ENCODE data around the gene ABHD6.
"Not testable (repeated sequence)": the region's sequence is repeated elsewhere in the genome, so short reads cannot be mapped to it uniquely, and the experiment has no call there.

Gene ABHD6

DNA sequence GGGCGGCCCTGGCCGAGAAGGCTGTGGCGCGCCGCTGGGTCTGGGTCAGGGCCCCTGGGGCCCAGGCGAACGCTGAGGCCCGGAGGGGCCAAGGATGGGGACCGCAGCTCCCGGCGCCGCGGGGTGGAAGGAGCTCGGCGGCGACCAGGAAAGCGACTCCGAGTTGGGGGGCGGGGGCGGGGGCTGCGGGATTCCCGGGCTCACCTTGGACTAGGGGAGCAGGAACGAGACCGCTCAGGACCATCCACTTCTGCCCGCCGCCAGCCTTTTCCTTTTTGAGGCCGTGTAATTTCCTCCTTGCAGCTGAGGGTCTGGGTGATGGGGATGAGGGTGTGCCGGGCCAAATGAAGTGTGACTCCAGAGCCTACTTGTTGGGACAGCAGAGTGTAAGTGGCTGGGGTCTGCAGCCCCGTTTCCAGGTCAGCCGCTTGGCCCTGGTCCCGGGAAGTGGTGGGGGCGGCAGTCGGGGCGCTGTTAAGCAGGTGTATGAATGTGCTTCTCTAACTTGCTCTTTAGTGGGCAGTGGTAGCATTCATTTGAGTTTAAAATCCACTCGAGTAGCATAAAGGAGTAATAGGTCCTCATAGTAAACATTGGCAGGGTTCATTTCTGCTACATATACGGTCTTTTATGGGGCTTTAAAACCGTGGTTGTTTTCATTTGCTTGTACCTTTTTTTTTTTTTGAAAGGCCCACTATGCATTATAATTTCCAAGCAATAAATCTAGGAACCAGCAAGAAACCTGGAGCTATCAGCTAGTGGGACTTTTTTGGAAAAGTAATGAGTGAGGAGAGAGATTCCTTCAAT is 95.8 kb downstream of the ABHD6 start:
- DNase-seq (ENCODE audit: low read depth, low spot score): no peak
- H3K4me3 ChIP-seq (ENCODE audit: low read length): peak overlapping the region; percentile 60

- no peak for DNase-seq (ENCODE audit: low read depth, low spot score)
- H3K4me3 ChIP-seq (ENCODE audit: low read length): peak overlapping the region; percentile 60
Observed at GRCh38 chr3:58334013-58334321, 96.4 kb downstream of the ABHD6 start.

DNA sequence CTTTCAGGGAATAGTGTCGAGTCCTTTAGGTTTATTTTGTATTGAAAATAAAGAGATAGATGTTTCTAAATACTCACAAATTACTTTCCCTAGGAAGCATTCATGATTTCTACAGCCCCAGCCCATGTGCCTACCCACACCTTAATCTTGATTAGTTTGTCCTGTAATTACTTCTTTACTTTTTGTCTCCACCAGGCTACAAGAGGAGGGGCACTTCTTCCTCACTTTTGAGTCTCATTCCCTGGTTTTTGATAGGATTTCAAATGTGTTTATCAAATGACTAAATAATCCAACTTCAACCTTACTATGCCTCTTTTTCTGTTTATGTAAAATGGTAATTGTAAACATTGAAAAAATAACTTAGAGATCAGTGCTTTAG is 96.9 kb downstream of the ABHD6 start:
- peak overlapping the region; percentile 60 for H3K4me3 ChIP-seq (ENCODE audit: low read length)

GRCh38 chr3:58335652-58335947 is 98.0 kb downstream of the ABHD6 start:
- no peak overlapping the region for H3K4me3 ChIP-seq (ENCODE audit: low read length)
- no peak for DNase-seq (ENCODE audit: low read depth, low spot score)

More for the DNA sequence above, 96.9 kb downstream of the ABHD6 start:
- DNase-seq (ENCODE audit: low read depth, low spot score): no peak

DNA sequence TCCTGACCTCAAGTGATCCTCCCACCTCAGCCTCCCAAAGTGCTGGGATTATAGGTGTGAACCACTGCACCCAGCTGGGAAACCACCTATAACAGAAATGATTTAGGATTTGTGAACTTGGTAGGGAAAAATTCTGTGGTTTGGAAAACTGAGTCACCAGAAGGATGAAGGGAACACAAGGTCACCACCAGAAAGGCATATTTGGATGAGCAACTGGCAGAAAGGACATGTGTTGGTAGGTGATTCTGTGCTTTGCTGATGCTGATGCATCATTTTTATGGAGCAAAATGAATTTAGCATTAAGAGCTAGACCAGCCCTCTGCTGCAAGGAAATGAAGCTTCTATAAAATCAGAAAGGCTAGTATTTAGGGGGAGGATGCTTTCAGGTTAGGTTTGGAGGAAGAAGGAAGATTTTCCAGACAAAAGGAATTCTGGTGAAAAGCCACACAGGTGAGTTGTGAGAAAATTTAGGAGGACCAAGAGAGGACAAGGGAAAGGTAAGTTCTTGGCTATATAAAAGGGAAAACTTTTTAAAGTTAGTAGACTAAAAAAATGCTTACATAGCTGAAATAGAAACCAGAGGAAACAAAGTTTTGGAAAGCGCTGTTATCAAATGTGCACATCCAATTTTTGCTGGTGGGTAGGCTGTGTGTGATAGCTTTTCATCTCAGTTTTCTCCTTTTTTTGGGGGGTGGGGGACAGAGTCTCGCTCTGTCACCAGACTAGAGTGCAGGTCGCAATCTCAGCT is 98.7 kb downstream of the ABHD6 start:
- no peak overlapping the region for H3K4me3 ChIP-seq (ENCODE audit: low read length)
- no peak for DNase-seq (ENCODE audit: low read depth, low spot score)

DNA sequence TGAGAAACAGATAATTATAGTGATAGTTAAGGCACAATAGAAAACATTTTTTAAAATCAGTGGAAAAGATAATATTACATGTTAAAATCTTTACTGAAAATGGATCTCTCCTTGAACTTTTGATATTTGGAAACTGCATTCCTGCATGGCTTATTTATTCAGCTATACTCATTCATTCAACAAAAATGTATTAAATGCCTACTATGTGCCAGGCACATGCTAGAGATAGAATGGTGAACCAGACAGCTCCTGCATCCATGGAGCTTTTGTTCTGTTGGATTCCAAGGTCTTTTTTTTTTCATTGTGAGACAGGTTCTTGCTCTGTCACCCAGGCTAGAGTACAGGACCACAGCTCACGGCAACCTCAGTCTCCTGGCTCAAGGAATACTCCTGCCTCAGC is 99.6 kb downstream of the ABHD6 start:
- H3K4me3 ChIP-seq (ENCODE audit: low read length): no peak overlapping the region
- no peak for DNase-seq (ENCODE audit: low read depth, low spot score)

GRCh38 chr3:58339146-58339545 is 101.6 kb downstream of the ABHD6 start:
- not testable (repeated sequence) for H3K4me3 ChIP-seq (ENCODE audit: low read length)

GRCh38 chr3:58340594-58341244 is 103.1 kb downstream of the ABHD6 start:
- H3K4me3 ChIP-seq (ENCODE audit: low read length): no peak overlapping the region
- no peak for DNase-seq (ENCODE audit: low read depth, low spot score)

More at GRCh38 chr3:58339146-58339545, 101.6 kb downstream of the ABHD6 start:
- DNase-seq (ENCODE audit: low read depth, low spot score): not testable (repeated sequence)

DNA sequence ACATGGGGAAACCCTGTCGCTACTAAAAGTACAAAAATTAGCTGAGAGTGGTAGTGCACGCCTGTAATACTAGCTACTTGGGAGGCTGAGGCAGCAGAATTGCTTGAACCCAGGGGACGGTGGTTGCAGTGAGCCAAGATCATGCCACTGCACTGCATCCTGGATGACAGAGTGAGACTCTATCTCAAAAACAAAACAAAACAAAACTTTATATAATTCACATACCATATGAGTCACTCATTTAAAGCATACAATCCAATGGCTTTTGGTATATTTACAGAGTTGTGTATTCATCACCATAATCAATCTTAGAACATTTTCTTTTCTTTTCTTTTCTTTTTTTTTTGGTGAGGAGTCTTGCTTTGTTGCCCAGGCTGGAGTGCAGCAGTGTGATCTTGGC is 103.8 kb downstream of the ABHD6 start:
- no peak for DNase-seq (ENCODE audit: low read depth, low spot score)
- H3K4me3 ChIP-seq (ENCODE audit: low read length): no peak overlapping the region

- DNase-seq (ENCODE audit: low read depth, low spot score): no peak
- no peak overlapping the region for H3K4me3 ChIP-seq (ENCODE audit: low read length)
Observed at GRCh38 chr3:58342676-58343075, 105.1 kb downstream of the ABHD6 start.
